Esophagus (tissue), 2 donors: Measurements from ENCODE around the gene ITSN1. TPM values are rescaled to one million over a fixed set of nuclear protein-coding genes. Genes with fewer than 3 reads are reported as not detected.
"Not testable (repeated sequence)": the region's sequence is repeated elsewhere in the genome, so short reads cannot be mapped to it uniquely, and the experiment has no call there.

Source experiments
- H3K27ac ChIP-seq, 2 donors: one replicate each; pipeline ENCODE4 v1.5.1; 2013; ENCODE audit warnings: low read depth in 2 of 2, mild to moderate bottlenecking in 2 of 2, inconsistent platforms in 1 of 2, low read length in 1 of 2, moderate library complexity in 1 of 2
- H3K27me3 ChIP-seq, 2 donors: one replicate each; pipeline ENCODE4 v1.6.1; 2013; ENCODE audit warnings: low read length in 2 of 2, control low read depth in 1 of 2, mild to moderate bottlenecking in 1 of 2; ENCODE audit not compliant: insufficient read depth in 2 of 2, control insufficient read depth in 1 of 2
- H3K36me3 ChIP-seq, 2 donors: one replicate each; pipeline ENCODE4 v1.6.1; 2013; ENCODE audit warnings: low read length in 1 of 2; ENCODE audit not compliant: control insufficient read depth in 2 of 2, insufficient read depth in 2 of 2
- H3K4me1 ChIP-seq, 2 donors: one replicate each; pipeline ENCODE4 v1.6.1; 2013; ENCODE audit warnings: low read length in 1 of 2; ENCODE audit not compliant: control insufficient read depth in 2 of 2, insufficient read depth in 2 of 2
- H3K4me3 ChIP-seq, 2 donors: one replicate each; pipeline ENCODE4 v1.5.1; 2013; ENCODE audit warnings: low read length in 2 of 2, mild to moderate bottlenecking in 2 of 2, low read depth in 1 of 2, moderate library complexity in 1 of 2
- H3K9me3 ChIP-seq, 2 donors: one replicate each; pipeline ENCODE4 v1.6.1; 2013; ENCODE audit warnings: mild to moderate bottlenecking in 2 of 2, low read depth in 1 of 2, low read length in 1 of 2, moderate library complexity in 1 of 2; ENCODE audit not compliant: control insufficient read depth in 2 of 2, insufficient read depth in 1 of 2
- WGBS, 2 donors: extraction: QIAGEN DNeasy Blood & Tissue Kit; methylation state at CpG; one replicate each; pipeline ENCODE4 v1.1.7; 2013; 5-methylcytosine and 5-hydroxymethylcytosine counted together
- polyA plus RNA-seq, 2 donors: library from polyadenylated mRNA; stranded (reverse); fragments of 200-250 nt; gene quantifications; one replicate each; pipeline ENCODE4 v1.2.3, GENCODE V29; 2013
- donor health status: healthy with polysubstance abuse.
- donor health status: Bipolar disorder and iron deficiency.

ITSN1 gene
- 1 to 10 TPM; 6.6 to 8.9 TPM for polyA plus RNA-seq

DNA sequence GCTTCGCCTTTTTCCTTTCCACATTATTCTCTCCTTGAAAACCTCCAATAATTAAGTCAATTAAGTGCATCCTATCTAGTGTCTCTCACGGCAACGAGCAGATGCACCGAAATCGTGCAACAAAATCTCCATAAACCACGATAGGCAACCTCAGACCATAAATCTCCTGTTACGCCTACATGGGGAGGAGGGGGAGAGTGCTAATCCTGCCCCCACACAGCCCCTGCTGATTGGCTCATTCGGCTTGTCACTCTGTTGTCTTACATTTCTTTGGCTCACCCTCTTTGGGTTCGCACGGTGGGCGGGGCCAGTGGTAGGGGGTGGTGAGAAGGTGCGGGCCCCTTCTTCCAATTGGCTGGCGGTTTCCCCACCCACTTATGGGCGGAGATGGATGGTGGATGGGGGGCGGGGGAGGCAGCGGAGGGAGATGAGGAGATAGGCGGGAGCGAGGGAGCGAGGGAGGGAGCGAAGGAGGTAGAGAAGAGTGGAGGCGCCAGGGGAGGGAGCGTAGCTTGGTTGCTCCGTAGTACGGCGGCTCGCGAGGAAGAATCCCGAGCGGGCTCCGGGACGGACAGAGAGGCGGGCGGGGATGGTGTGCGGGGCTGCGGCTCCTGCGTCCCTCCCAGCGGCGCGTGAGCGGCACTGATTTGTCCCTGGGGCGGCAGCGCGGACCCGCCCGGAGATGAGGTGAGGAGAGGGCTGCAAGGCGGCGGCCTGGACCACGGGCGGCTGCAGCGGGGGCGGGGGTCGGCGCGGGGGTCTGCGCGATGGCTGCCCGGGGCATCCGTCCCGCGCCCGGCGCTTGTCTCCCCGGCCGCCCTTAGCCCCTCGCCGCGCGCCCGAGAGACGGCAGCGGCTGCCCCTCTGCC, at the start of gene ITSN1:
Gene ITSN1 (plus strand): TSS at position 475 of the 869 bp plus-strand sequence. CDS start 76,328 bp downstream, outside the sequence.
- Histone ChIP-seq H3K4me1 (peaks cover 0 to 2% of the 10 kb centered on the region in 2 donors), H3K4me3 (peak within 1 kb of the TSS; percentile 69 to 88), H3K27ac (peak within 1 kb of the TSS; percentile 91 to 95), H3K9me3 (no peaks in the 10 kb centered on the region), H3K36me3 (no peaks in the 10 kb centered on the region), H3K27me3 (no peaks in the 10 kb centered on the region)
- 1% methylated on average over 50 to 71 of the region's 71 CpGs for WGBS, 2 donors

DNA sequence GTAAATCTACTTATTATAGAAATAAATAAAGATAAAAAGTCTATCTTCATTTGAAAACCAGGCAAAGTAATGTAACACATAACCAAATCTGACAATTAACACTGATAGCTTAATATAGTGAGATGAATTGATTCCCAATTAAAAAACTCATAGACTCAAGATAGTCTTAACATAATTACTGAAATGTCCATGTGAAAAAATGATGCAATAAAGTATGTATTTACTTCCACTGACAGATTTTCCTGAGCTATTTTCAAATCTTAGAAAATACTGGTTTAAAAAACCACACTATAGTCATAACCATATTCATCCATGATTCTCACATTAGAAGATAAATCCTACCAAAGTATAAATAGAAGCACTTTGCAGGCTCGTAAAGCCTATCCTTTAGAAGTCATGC, 44.2 kb upstream of the ITSN1 start:
- H3K27me3 ChIP-seq, result no peaks in the 10 kb centered on the region
- no peak overlapping the region for H3K27ac ChIP-seq
- no peaks in the 10 kb centered on the region for H3K4me1 ChIP-seq
- 88 to 91% methylated on average over 1 of the region's 1 CpG for WGBS, 2 donors
- H3K4me3 ChIP-seq, result no peak overlapping the region
- H3K9me3 ChIP-seq, result no peaks in the 10 kb centered on the region
- H3K36me3 ChIP-seq, result peaks cover 3 to 12% of the 10 kb centered on the region in 2 donors

DNA sequence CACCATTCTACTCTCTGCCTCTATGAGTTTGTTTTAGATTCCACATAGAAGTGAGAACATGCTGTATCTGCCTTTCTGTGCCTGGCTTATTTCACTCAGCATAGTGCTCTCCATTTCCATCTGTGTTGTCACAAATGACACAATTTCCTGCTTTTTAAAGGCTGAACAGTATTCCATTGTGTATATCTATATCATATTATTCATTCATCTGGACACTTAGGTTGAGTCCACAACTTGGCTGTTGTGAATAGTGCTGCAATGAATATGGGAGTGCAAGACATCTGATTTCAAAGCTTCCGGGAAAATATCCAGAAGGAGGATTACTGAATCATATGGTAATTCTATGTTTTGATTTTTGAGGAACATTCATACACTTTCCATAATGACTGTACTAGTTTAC, 33.7 kb upstream of the ITSN1 start:
- no peaks in the 10 kb centered on the region for H3K9me3 ChIP-seq
- no peaks in the 10 kb centered on the region for H3K27me3 ChIP-seq
- H3K4me3 ChIP-seq, result no peak overlapping the region
- WGBS, 2 donors, result 36 to 41% methylated on average over 1 of the region's 1 CpG
- peaks cover 0 to 3% of the 10 kb centered on the region in 2 donors for H3K36me3 ChIP-seq
- no peaks in the 10 kb centered on the region for H3K4me1 ChIP-seq
- no peak overlapping the region for H3K27ac ChIP-seq

DNA sequence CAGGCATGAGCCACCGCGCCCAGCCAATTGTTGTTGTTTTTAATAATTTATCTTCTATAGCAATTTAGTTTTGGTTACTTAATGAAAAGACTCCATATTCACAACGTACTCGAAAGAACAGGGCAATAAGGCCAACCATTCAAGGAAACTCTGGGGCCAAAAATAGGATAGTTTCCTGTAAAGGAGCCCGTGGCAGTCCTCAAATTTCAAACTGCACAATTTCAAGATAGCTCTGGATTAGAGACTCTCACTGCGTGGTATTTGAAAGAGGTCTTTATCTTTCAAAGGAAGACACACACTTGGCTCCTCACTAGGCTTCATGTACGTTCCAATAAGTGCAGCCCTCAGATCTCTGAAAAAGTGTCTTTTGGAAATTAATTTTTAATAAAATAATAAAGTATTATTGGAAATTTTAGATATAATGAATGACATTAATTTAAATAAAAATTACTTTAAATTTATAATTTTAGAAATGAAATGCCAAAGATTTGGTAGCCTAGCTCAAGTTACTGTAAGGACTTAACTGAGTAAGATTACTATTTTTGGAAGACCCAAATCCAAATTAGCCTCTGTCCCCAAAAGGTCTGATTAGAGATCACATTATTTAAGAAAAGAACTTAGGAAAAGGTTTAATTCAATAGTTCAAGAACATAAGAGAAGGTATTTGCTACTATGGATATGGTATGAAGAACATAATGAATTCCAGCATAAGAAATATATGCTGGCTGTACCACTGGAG, 31.1 kb upstream of the ITSN1 start:
- Histone ChIP-seq H3K36me3 (peaks cover 0 to 3% of the 10 kb centered on the region in 2 donors), H3K4me3 (no peak overlapping the region), H3K9me3 (no peaks in the 10 kb centered on the region), H3K27me3 (no peaks in the 10 kb centered on the region), H3K4me1 (no peaks in the 10 kb centered on the region), H3K27ac (no peak overlapping the region)
- 94% methylated on average over 7 of the region's 7 CpGs for WGBS, 2 donors

DNA sequence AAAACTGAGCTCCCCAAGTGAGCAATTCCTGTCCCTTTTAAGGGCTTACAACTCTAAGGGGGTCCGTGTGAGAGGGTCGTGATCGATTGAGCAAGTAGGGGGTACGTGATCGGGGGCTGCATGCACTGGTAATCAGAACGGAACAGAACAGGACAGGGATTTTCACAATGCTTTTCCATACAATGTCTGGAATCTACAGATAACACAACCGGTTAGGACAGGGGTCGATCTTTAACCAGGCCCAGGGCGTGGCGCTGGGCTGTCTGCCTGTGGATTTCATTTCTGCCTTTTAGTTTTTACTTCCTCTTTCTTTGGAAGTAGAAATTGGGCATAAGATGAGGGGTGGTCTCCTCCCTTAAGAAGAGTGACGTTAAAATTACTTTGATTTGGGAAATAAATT, 24.7 kb upstream of the ITSN1 start:
- H3K36me3 ChIP-seq, H3K4me1 ChIP-seq: not testable (repeated sequence)

DNA sequence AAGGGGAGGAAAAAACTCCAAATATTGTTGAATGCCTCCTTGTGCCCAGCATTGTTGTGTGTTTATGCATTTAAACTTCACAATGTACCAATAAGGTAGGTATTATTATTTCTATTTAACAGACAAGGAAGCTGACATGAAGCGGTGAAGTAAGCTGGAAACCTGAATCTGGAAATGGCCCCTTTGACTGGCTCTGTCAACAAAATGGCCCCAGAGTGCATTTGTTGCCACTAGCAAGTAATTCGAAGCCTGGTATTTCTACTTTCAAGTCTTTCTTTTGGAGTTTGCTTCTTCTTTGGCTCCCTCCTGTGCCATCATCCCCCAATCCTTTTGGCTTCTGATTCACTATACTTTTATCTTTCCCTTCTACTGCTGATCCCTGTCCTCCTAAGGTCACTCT, 23.9 kb upstream of the ITSN1 start:
- H3K27me3 ChIP-seq, result no peaks in the 10 kb centered on the region
- no peaks in the 10 kb centered on the region for H3K4me1 ChIP-seq
- H3K36me3 ChIP-seq, result no peaks in the 10 kb centered on the region
- no peak overlapping the region for H3K27ac ChIP-seq
- H3K9me3 ChIP-seq, result no peaks in the 10 kb centered on the region
- H3K4me3 ChIP-seq, result no peak overlapping the region
- WGBS, 2 donors, result 96 to 98% methylated on average over 2 of the region's 2 CpGs

More for the DNA sequence above, 24.7 kb upstream of the ITSN1 start:
- not testable (repeated sequence) for H3K27ac ChIP-seq, H3K4me3 ChIP-seq, H3K27me3 ChIP-seq, H3K9me3 ChIP-seq
- 89 to 93% methylated on average over 11 of the region's 11 CpGs for WGBS, 2 donors

DNA sequence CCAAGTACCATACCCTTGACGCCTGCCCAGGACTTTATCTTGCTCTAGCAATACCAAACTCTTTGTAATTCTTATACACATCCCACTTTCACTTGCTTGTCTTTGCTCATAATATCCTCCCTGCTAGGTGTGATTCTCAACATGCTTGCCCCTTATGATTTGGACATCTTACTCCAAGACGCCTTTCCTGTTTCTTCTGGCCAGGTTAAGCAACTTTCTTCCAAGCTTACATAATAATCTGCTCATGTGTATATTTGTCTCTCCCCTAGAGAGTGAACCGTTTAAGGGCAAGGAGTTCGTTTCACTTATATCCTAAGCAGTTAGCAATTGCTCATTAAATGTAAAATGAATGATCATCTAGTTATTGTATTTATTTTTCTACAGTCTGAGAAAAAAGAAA, 22.6 kb upstream of the ITSN1 start:
- no peaks in the 10 kb centered on the region for H3K9me3 ChIP-seq
- no peaks in the 10 kb centered on the region for H3K27me3 ChIP-seq
- no peaks in the 10 kb centered on the region for H3K4me1 ChIP-seq
- H3K4me3 ChIP-seq, result no peak overlapping the region
- H3K27ac ChIP-seq, result no peak overlapping the region
- H3K36me3 ChIP-seq, result no peaks in the 10 kb centered on the region
- WGBS, 2 donors, result 88 to 92% methylated on average over 4 of the region's 4 CpGs

DNA sequence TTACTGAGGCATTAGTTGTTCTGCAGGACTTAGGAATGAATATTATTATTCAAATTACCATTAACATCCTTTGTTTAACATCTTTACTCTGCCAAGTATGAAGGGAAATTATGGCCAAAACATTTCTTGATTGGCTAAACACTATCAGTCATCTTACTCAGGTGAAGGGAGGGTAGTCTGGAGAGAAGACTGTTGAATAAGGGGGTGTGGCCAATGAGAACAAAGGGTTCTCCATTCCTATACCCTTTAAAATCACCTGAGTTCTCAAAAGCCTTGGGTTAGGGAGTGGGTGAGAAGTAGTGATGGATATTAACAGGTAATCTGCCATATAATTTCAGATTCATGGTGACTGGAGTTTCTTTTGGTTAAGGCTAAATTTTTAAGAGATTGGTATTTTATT, 20.0 kb upstream of the ITSN1 start:
- no peaks in the 10 kb centered on the region for H3K9me3 ChIP-seq
- H3K4me1 ChIP-seq, result no peaks in the 10 kb centered on the region
- no peak overlapping the region for H3K27ac ChIP-seq
- H3K4me3 ChIP-seq, result no peak overlapping the region
- no peaks in the 10 kb centered on the region for H3K27me3 ChIP-seq
- no peaks in the 10 kb centered on the region for H3K36me3 ChIP-seq

DNA sequence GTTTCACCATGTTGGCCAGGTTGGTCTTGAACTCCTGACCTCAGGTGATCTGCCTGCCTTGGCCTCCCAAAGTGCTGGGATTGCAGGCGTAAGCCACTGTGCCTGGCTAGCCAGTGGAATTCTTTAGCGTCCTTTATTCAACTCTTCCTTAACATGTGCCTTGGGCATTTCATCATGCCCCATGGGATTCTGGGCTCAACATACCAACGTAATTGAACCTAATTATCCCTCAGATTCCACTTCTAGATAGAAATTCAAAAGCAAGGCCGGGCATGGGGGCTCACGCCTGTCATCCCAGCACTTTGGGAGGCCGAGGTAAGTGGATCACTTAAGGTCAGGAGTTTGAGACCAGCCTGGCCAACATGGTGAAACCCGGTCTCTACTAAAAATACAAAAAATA, 16.1 kb upstream of the ITSN1 start:
- not testable (repeated sequence) for H3K4me1 ChIP-seq, H3K27ac ChIP-seq, H3K27me3 ChIP-seq, H3K9me3 ChIP-seq, H3K4me3 ChIP-seq, H3K36me3 ChIP-seq
- WGBS, 2 donors, result 96 to 98% methylated on average over 7 of the region's 7 CpGs
